GM12864 (cell line): ENCODE data around the gene DLX2.

Experiments used
- DNase-seq: peaks from one replicate; pipeline ENCODE4 v3.0.0-alpha.2; 2011; ENCODE audit warnings: low read depth
- H3K4me3 ChIP-seq: 2 replicates; pipeline ENCODE4 v1.5.1; 2011; ENCODE audit warnings: mild to moderate bottlenecking, low read depth, low read length, control low read depth
- TF ChIP-seq, protein P1 (sequence below): IDR thresholded peaks from 2 replicates; pipeline ENCODE4 v1.5.1; 2011; ENCODE audit warnings: low read depth, mild to moderate bottlenecking, moderate library complexity, low read length, control low read depth, inconsistent platforms; ENCODE audit errors: missing control alignments

The DLX2 gene

GRCh38 chr2:172096626-172097547 is 5.8 kb downstream of the DLX2 start:
- DNase-seq = no peak
- no peak overlapping the region; the same call in 1 of the 2 replicates for H3K4me3 ChIP-seq

DNA sequence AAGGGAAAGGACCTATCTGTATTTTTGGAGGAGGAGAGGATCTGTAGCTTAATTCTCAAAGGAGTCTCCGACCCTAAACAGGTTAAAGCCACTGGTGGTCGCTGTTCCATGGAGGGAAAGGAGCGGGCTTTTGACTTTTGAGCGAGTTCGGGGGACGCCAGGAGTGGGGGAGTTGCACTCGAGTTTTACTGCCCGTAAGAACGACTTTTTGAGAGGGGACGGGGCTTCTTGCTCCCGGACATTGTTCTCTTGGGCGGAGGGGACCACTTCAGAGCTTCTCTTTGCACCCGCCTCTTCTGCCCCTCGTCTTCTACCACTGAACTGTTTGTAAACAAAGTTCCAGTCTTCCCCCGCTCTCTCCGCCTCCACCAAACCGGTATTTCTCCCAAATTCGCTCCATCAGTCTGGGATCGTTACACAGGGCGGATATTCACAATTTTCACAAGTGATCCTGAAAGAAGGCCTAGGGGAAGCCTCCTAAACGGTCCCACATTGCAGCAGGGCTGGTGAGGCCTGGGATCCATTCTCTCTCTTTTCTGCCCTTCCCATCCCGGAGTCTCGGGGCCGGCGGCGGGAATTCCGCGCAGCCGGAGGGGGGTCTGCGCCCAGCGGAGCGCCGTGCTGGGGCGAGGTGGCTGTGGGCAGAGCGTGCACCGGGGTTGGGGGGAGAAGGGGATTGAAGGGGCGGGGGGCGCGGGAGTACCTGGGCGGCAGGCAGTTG is 6.6 kb downstream of the DLX2 start:
- DNase-seq = no peak
- TF ChIP-seq, protein P1, sequence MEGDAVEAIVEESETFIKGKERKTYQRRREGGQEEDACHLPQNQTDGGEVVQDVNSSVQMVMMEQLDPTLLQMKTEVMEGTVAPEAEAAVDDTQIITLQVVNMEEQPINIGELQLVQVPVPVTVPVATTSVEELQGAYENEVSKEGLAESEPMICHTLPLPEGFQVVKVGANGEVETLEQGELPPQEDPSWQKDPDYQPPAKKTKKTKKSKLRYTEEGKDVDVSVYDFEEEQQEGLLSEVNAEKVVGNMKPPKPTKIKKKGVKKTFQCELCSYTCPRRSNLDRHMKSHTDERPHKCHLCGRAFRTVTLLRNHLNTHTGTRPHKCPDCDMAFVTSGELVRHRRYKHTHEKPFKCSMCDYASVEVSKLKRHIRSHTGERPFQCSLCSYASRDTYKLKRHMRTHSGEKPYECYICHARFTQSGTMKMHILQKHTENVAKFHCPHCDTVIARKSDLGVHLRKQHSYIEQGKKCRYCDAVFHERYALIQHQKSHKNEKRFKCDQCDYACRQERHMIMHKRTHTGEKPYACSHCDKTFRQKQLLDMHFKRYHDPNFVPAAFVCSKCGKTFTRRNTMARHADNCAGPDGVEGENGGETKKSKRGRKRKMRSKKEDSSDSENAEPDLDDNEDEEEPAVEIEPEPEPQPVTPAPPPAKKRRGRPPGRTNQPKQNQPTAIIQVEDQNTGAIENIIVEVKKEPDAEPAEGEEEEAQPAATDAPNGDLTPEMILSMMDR = peak; percentile 25
- H3K4me3 ChIP-seq = peak overlapping the region; percentile 56; the same call in 1 of the 2 replicates

More at GRCh38 chr2:172096626-172097547, 5.8 kb downstream of the DLX2 start:
- TF ChIP-seq, protein P1 = no peak

DNA sequence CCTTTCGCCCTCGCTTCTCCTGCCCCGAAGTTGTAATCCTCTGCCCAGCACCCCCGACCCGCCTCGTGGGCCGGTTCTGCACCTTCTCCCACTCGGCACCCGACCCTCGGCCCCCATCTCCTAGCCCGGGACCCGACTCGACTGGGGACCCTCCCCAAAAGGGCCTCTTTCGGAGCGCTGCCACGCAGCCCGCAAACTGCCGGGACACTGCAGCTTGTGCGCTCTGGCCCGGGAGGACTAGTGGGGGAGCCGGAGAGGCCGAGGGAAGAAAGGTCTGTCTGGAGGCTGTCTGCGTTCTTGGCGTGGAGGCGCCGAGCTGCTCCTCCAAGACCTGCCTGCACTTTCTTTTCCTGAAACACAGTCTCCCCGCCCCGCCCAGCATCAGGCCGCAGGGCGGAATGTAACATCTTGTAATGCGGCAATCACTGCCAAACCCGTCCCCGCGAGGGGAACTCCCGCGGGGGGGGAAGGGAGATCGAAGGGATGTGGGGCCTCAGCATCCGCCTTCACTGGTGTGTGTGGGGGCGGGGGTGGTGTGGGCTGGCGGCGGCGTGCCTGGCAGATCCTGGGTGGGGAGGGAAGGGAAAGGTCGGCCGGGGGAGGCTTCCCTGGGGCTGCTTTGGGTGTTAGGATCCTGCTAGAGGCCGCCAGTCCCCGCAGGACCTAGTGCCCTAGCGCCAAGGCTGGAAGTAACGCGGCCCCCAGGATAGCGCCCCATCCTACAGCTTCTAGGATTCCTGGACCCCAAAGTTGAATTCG is 7.4 kb downstream of the DLX2 start:
- H3K4me3 ChIP-seq = peak overlapping the region; percentile 56
- DNase-seq = no peak
- TF ChIP-seq, protein P1 = no peak

- H3K4me3 ChIP-seq = peak overlapping the region; percentile 56
- no peak for DNase-seq
- TF ChIP-seq, protein P1 = no peak
Measured at GRCh38 chr2:172094294-172095145, 8.2 kb downstream of the DLX2 start.

GRCh38 chr2:172093416-172094293 is 9.0 kb downstream of the DLX2 start:
- no peak for DNase-seq
- TF ChIP-seq, protein P1 = no peak
- no peak overlapping the region for H3K4me3 ChIP-seq
